Measurements from ENCODE around the gene NRN1.

GRCh38 chr6:6003621-6004366 is 2.9 kb downstream of the NRN1 start:
- TF ChIP-seq CTCF (IDR thresholded peaks at IDR 0.05) (no peak), EP300 (IDR thresholded peaks at IDR 0.05) (no peak), POLR2A (IDR thresholded peaks at IDR 0.05) (no peak), POLR2AphosphoS5 (IDR thresholded peaks at IDR 0.05) (peak in 1 of 3 donors; percentile 19)

All from stomach (tissue), 4 donors.